Middle frontal gyrus (tissue), 1 donor: Measurements from ENCODE around the gene ZNG1F.
"Not testable (repeated sequence)": the region's sequence is repeated elsewhere in the genome, so short reads cannot be mapped to it uniquely, and the experiment has no call there.

Experiments
- DNase-seq: peaks from one replicate; pipeline ENCODE4 v3.0.0-alpha.2; 2015; ENCODE audit warnings: low spot score; ENCODE audit errors: extremely low spot score

ZNG1F gene

DNA sequence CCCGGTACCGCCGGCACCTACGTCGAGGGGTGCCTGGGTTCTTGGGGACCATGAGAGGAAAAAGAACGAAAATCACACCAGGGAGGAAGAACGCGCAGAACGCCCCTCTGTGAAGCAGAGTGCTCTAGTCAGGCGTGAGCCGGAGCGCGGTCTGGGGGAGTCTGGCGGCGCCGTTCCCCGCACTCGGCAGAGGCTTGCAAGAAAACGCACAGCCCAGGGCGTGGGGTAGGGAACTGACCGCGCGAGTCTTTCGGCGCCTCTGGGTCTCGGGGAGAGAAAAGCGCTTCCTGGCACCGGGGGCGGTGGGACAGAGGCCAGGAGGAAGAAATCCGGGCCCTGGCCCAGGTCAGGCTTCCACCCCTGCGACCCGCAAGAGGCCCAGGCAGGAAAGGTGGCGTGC lies 65.3 kb downstream of the ZNG1F start:
- DNase-seq, result not testable (repeated sequence)

GRCh38 chr9:41123396-41123795 lies 65.7 kb downstream of the ZNG1F start:
- not testable (repeated sequence) for DNase-seq

GRCh38 chr9:41120696-41121095 lies 68.4 kb downstream of the ZNG1F start:
- DNase-seq, result not testable (repeated sequence)

DNA sequence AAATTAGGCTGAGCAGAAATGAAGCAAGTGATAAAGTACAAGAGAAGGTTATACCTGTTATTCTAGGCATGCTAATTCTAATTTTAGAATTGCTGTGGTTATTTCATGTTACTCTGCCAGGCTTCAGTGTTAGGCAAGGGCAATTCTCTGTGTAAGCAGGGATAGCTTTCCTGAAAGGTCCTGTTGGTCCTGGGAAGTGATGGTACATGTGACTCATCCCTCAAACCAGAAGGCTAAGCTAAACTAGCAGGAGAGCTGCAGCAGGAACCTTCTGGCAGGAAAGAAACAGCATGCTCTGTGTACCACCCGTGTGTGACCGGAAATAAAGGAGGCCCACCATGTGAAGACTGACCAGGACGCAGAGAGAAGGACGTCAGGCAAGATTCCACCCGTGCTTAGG lies 69.4 kb downstream of the ZNG1F start:
- DNase-seq, result not testable (repeated sequence)

- not testable (repeated sequence) for DNase-seq
These were observed 69.8 kb downstream of the ZNG1F start for GRCh38 chr9:41119311-41119710.

DNA sequence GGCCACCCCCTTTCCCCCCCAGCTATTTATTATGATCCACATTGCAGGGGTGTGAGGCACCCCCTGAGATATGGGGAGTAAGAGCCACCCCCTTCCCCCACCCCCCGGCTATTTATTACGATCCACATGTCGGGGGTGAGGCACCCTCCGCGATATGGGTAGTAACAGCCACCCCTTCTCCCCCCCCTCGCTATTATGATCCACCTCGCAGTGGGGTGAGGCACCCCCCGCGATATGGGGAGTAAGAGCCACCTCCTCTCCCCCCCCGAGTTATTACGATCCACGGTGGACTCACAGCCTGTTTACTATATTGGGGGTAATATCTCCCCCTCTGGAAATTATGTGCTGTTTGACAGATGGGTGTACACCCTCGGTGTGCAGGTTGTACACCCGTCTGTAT lies 75.8 kb downstream of the ZNG1F start:
- not testable (repeated sequence) for DNase-seq

DNA sequence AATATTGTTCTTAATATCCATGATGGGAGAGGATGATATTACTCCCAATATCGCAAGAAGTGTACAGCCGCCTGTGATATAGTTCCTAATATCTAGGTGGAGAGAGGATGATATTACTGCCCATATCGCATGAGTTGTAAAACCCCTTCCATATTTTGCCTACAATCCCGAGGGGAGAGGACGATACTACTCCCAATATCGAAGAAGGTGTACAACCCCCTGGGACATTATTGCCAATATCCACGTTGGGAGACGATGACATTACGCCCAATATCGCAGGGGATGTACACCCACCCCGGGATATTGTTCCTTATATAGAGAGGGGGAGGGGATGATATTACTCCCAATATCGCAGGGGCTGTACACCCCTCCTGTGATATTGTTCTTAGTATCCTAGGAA lies 77.7 kb downstream of the ZNG1F start:
- not testable (repeated sequence) for DNase-seq

DNA sequence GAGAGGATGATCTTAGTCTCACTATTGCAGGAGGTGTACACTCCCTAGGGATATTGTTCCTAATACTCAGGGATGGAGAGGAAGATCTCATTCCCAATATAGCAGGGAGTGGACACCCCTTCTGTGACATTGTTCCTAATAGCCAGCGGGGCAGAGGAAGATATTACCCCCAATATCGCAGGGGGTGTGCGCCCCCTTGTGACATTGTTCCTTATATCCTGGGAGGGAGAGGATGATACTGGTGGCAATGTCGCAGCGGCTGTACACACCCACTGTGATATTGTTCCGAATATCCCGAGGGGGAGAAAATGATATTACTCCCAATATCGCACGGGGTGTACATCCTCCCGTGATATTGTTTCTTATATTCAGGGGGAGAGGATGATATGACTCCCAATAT lies 78.2 kb downstream of the ZNG1F start:
- DNase-seq, result not testable (repeated sequence)

DNA sequence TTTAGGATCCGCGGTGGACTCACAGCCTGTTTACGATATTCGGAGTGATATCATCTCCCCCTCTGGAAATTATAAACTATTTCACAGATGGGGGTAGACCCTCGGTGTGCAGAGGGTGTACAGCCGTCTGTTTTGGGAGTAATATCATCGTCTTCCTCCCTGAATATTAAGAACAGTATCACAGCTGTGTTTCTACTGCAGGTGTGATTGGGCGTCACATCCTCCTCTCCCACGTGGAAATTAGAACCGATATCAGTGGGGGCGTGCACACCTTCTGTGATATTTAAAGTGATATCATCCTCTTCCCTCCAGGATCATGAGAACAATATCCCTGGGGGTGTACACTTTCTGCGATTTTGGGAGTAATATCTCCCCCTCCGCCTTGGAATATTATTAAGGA lies 79.9 kb downstream of the ZNG1F start:
- DNase-seq, result not testable (repeated sequence)

GRCh38 chr9:41108816-41109215 lies 80.3 kb downstream of the ZNG1F start:
- DNase-seq, result not testable (repeated sequence)

GRCh38 chr9:41106472-41107116 lies 82.5 kb downstream of the ZNG1F start:
- DNase-seq, result not testable (repeated sequence)

- not testable (repeated sequence) for DNase-seq
These were observed 83.4 kb downstream of the ZNG1F start for GRCh38 chr9:41105557-41106253.

DNA sequence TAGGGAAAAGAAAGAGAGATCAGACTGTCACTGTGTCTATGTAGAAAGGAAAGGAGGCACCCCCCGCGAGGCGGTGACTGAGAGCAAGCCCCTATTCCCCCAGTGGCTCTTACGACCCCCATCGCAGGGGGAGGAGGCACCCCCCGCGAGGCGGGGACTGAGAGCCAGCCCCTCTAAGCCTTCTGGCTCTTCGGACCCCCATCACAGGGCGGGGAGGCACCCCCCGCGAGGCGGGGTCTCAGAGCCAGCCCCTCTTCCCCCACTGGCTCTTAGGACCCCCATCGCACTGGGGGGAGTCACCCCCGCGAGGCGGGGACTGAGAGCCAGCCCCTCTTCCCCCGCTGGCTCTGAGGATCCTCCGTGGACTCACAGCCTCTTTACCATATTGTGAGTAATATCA lies 84.6 kb downstream of the ZNG1F start:
- DNase-seq, result not testable (repeated sequence)

GRCh38 chr9:41100508-41100907 lies 88.6 kb downstream of the ZNG1F start:
- not testable (repeated sequence) for DNase-seq

- not testable (repeated sequence) for DNase-seq
These were observed 90.4 kb downstream of the ZNG1F start for GRCh38 chr9:41098759-41099158.

GRCh38 chr9:41095060-41095459 lies 94.1 kb downstream of the ZNG1F start:
- DNase-seq, result not testable (repeated sequence)

DNA sequence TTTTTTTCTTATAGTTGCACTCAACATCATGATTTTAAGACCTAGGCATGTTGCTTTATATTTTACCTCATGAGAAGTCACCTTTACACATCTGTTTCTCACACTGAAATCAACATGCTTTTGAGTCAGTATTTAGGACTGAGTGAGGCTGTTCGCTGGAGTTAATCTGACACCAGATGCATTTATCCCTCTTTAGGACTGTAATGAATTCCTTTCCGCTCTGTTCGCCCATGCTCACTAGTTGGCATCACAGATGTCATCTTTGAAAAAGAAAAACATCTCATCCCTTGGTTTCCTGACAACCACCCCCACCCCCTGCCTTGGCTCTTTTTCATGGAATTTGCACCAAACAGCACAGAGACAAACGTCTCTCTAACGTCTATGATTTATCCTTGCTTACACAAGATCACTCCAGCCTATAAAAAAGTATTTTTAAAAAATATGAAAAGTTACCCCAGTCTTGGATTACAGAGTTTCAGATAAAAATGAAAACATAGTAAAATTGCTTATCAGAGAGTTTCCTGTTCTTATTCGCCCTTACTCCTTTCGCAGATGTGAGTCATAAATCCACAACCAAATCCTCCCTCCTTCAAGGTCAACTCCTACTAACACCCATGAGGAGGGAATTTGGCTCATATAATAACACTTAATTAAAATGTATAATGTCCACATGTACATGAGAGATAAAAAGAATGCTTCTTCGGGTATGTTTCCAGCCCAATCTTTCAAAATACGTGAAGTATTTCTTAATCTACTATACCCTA lies 94.9 kb downstream of the ZNG1F start:
- DNase-seq, result peak; percentile 7

DNA sequence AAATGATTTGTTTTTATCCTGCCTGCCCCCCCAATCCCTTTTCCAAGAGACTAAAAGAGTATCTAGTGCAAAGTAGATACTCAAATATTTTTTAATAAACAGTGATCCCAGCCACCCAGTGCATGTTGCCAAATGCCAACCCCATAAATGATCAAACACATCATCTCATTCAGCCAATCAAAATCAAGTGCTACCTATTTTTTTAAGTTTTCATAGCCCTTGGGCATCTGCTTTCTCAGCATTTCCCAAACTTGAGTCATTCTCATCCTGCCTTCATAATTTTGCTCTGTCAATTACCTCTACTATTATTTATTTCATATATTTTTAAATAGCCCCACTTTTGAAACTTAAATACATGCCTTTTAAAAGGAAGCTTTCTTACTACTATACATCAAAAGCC lies 98.2 kb downstream of the ZNG1F start:
- not testable (repeated sequence) for DNase-seq

- DNase-seq, result not testable (repeated sequence)
These were observed 98.7 kb downstream of the ZNG1F start for GRCh38 chr9:41090386-41090785.

DNA sequence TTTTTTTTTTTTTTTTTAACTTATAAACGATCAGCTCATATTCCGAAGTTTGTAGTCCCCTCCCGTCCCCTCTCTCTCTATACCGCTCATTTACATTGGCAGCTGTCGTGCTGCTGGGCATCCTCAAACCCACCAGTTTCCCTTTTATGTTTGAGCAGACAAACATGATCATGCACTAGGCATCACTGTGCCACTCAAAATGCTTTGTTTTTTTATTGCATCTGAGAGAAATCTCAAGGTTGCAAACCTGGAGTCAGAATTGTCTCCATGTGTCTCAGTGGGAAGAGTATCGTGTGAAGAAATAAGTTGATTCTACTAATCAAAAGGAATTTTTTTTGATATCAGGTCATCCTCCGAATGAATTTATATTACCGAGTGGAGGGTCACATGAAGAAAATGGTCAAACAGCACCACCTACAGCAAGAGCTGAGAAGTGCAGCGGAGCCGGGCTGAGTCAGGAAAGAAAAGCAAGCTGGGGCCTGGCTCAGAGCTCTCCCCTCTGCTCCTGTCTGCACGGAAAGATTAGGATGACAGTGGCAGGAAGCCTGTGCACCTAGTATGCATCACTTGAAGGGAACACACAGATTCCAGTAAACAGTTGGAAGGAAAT lies 100.6 kb downstream of the ZNG1F start:
- DNase-seq, result not testable (repeated sequence)

DNA sequence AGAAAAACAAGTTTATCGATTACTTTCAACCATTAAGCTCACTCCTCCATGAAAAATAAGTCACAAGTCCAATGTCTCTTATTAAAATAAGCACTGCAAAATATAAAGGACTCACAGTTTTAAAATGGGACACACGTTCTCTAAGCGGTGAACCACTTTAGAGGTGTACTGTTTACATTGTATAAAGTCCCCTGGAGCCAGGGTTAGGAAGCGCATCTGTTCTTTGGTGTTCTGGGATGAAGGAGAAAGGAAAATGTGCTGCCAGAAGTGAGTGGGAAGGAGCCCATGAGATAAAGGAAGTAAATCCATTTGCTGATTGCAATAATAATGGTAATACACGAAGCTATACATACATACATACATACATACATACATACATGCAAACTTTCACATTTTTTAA lies 101.2 kb downstream of the ZNG1F start:
- not testable (repeated sequence) for DNase-seq
